Fibroblast of lung (primary cell): Measurements from ENCODE around the gene GABRG3.

Source experiments
- EZH2 ChIP-seq: IDR thresholded peaks from 2 replicates; pipeline ENCODE4 v1.5.1; 2012; ENCODE audit warnings: low read length, control low read depth, mild to moderate bottlenecking; ENCODE audit errors: missing control alignments
- TF ChIP-seq, protein P1 (sequence below), 2 donors: IDR thresholded peaks in 1 of 2; conservative IDR thresholded peaks in 1 of 2; 1 replicate in 1 of 2; 2 replicates in 1 of 2; pipeline ENCODE4 v1.5.1; 2011 to 2012; ENCODE audit warnings: low read length in 2 of 2, control low read depth in 1 of 2, inconsistent platforms in 1 of 2, low read depth in 1 of 2, mild to moderate bottlenecking in 1 of 2

DNA sequence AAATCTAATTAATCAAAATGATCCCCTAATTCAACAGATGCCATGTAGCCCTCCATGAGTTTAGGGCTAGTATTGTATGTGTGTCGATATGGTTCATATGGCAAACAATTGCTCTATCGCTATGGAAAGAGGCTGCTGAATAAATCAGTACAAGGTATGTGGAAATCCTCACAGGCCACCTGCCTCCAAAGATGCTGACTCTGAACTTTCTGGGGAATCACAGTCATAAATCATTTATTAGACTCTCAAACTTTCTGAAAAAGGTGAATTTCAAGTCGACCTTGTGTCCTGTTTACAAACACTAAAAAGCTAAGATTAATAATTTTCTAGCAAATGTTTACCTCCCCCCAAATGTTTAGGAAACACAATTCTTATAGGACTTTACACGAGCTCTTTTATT lies 462.6 kb downstream of the GABRG3 start:
- TF ChIP-seq, protein P1, sequence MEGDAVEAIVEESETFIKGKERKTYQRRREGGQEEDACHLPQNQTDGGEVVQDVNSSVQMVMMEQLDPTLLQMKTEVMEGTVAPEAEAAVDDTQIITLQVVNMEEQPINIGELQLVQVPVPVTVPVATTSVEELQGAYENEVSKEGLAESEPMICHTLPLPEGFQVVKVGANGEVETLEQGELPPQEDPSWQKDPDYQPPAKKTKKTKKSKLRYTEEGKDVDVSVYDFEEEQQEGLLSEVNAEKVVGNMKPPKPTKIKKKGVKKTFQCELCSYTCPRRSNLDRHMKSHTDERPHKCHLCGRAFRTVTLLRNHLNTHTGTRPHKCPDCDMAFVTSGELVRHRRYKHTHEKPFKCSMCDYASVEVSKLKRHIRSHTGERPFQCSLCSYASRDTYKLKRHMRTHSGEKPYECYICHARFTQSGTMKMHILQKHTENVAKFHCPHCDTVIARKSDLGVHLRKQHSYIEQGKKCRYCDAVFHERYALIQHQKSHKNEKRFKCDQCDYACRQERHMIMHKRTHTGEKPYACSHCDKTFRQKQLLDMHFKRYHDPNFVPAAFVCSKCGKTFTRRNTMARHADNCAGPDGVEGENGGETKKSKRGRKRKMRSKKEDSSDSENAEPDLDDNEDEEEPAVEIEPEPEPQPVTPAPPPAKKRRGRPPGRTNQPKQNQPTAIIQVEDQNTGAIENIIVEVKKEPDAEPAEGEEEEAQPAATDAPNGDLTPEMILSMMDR (conservative IDR thresholded peaks at IDR 0.05 in 1 of 2, IDR thresholded peaks at IDR 0.05 in 1 of 2; ENCODE audit: low read depth in 1 of 2, low read length in 2 of 2) = no peak
- TF ChIP-seq EZH2 = no peak
